Breast epithelium (tissue), 3 donors: ENCODE data around the gene LBHD2.

Source experiments
- CTCF ChIP-seq, 3 donors: fragments of 450-650 bp; IDR thresholded peaks; one replicate each; pipeline ENCODE4 v1.5.1; 2016 to 2017; ENCODE audit warnings: antibody characterized with exemption in 3 of 3, mild to moderate bottlenecking in 3 of 3, moderate library complexity in 3 of 3
- POLR2A ChIP-seq: fragments of 450-650 bp; IDR thresholded peaks from one replicate; pipeline ENCODE4 v1.6.1; 2016; ENCODE audit warnings: antibody characterized with exemption, mild to moderate bottlenecking, moderate library complexity
- POLR2AphosphoS5 ChIP-seq, 3 donors: sonication (generic); formaldehyde crosslinking; IDR thresholded peaks; one replicate each; pipeline ENCODE4 v1.6.1; 2017; ENCODE audit warnings: antibody characterized with exemption in 3 of 3

GRCh38 chr14:103072595-103073366, 11.2 kb upstream of the LBHD2 start:
- TF ChIP-seq CTCF (IDR thresholded peaks at IDR 0.05) = no peak
- TF ChIP-seq POLR2A = no peak
- no peak for TF ChIP-seq POLR2AphosphoS5 (IDR thresholded peaks at IDR 0.05)
